ENCODE measurements around the gene C17orf78. TPM values are rescaled to one million over a fixed set of nuclear protein-coding genes. Genes with fewer than 3 reads are reported as not detected.
"Not testable (repeated sequence)": the region's sequence is repeated elsewhere in the genome, so short reads cannot be mapped to it uniquely, and the experiment has no call there.

Gene C17orf78
- total RNA-seq, 1 donor: not detected

GRCh38 chr17:37430051-37430627 lies 54.4 kb downstream of the C17orf78 start:
- DNase-seq (ENCODE audit: low read depth in 2 of 3, low spot score in 2 of 3): no peak

GRCh38 chr17:37432671-37433070 lies 56.9 kb downstream of the C17orf78 start:
- DNase-seq (ENCODE audit: low read depth in 2 of 3, low spot score in 2 of 3): no peak

GRCh38 chr17:37438141-37438540 lies 62.4 kb downstream of the C17orf78 start:
- peak in 2 of 3 donors; percentile 16 to 25 for DNase-seq (ENCODE audit: low read depth in 2 of 3, low spot score in 2 of 3)

- DNase-seq (ENCODE audit: low read depth in 2 of 3, low spot score in 2 of 3): no peak
Observed at GRCh38 chr17:37440424-37440823, 64.6 kb downstream of the C17orf78 start.

- DNase-seq (ENCODE audit: low read depth in 2 of 3, low spot score in 2 of 3): not testable (repeated sequence)
Observed at GRCh38 chr17:37441369-37442014, 65.7 kb downstream of the C17orf78 start.

Other genes with a start within 250 kb of the C17orf78 start
- gene ACACA, start 30.9 kb downstream of the C17orf78 start, total RNA-seq: 24.5 TPM
- 10.5 TPM for gene TADA2A, start 30.9 kb downstream of the C17orf78 start, total RNA-seq
- 27.5 TPM for gene DUSP14, start 113.9 kb downstream of the C17orf78 start, total RNA-seq
- 11.6 TPM for gene SYNRG, start 233.4 kb downstream of the C17orf78 start, total RNA-seq

Measured in hematopoietic multipotent progenitor cell (in vitro differentiated cells).